HG02678 (cell line): Measurements from ENCODE around the gene GALNT17.
"Not testable (repeated sequence)": the region's sequence is repeated elsewhere in the genome, so short reads cannot be mapped to it uniquely, and the experiment has no call there.

ENCODE experiments used
- ATAC-seq: cut with Tn5 transposase; IDR thresholded peaks from one replicate; pipeline ENCODE4 v1.9.1; 2021; ENCODE audit warnings: mild to moderate bottlenecking, moderate library complexity; ENCODE audit not compliant: unreplicated experiment

The GALNT17 gene

GRCh38 chr7:71604818-71605414 lies 473.0 kb downstream of the GALNT17 start:
- no peak for ATAC-seq

DNA sequence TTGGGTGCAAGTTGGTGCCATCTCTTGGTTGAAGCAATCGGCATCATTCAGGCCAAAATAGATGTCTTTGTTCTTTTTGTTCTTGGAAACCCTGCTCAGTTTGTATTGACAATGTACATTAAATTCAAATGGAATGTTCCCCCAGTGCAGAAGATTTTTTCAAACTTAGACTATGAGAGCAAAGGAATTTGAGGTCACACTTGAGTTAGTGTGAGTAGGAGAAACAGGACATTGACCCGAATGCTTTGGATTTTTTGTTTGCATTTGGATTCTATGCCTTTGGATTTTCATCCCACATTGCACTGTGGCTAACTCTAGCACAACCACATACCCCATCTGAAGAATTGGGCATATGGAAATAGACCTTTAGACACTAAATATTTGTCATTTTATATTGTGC lies 480.0 kb downstream of the GALNT17 start:
- no peak for ATAC-seq

DNA sequence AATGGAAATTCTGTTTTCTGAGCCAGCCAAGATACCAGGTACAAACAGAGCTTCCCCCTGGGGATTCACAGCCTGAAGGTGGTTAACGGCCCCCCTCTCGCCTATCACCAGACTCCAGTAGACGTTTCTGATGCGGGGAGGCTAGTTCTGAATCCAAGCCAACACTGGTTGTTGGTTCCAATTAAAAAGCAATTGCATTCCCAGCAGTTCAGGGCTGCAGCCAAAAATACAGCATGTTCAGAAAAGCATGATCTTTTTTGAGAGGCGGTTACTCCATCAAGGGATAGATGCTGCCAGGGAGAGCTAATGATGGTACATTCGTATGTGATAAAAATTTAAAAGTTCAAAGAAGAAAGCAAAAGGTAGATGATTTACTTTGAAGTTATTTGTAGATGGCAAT lies 481.0 kb downstream of the GALNT17 start:
- no peak for ATAC-seq

DNA sequence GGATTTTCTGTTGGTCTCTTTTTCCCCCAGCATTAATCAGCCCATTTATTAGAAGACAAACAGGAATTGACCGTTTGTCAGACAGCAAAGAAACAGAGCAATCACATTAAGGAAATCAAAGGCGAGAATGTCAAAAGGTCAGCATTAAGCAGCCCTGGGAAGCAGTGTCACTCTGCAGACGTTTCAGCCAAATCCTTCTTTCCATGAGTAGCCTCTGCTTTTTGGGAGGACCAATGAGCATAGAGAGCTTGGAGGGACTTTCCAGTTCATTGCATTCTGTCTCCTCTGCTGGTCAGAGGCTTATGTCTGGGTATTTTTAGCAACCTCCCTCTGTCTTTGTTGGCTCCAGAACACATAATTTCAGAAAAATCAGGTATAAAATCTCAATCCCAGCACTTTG lies 481.4 kb downstream of the GALNT17 start:
- ATAC-seq = no peak

DNA sequence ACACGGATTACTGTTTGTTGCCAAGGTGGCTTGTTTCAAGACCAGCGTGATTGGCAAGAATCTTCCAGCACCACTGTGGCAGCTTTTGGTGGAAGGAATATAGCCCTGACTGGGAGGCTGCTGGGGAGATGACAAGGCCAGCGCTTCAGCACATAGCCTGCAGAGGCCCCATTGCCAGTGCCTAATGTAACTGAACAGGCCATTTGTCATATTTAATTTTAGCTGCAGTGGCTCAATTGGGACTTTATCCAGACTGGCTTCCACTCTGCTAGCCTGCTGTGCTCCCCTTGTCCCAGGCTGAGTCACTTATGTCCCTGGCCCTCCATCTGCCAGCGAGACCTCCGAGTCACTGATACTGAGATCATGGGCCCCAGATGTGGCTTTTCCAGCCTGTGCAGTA lies 483.1 kb downstream of the GALNT17 start:
- no peak for ATAC-seq

DNA sequence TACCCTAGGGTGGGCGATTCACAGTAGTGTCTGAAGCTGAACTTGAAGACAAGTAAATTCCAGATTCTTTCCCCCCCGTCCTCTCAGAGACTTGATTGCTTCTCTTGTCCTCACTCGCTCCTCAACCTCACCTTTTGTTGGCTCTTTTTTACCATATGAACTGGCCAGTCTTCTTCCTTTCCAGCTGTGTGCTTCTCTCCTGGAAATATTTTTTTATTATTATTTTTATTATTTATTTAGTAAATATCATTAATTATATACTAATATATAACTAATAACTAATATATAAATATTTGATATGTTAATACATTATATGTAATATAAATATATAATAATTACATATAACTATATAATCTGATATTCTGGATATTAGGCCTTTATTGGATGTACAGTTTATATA lies 484.3 kb downstream of the GALNT17 start:
- no peak for ATAC-seq

- no peak for ATAC-seq
Measured at GRCh38 chr7:71618278-71618677, 486.3 kb downstream of the GALNT17 start.

- no peak for ATAC-seq
Measured at GRCh38 chr7:71625545-71625944, 493.6 kb downstream of the GALNT17 start.

GRCh38 chr7:71626206-71626605 lies 494.3 kb downstream of the GALNT17 start:
- no peak for ATAC-seq

- no peak for ATAC-seq
Measured at GRCh38 chr7:71627651-71628050, 495.7 kb downstream of the GALNT17 start.

- ATAC-seq = no peak
Measured at GRCh38 chr7:71630516-71630915, 498.6 kb downstream of the GALNT17 start.

GRCh38 chr7:71633551-71634008 lies 501.6 kb downstream of the GALNT17 start:
- no peak for ATAC-seq

DNA sequence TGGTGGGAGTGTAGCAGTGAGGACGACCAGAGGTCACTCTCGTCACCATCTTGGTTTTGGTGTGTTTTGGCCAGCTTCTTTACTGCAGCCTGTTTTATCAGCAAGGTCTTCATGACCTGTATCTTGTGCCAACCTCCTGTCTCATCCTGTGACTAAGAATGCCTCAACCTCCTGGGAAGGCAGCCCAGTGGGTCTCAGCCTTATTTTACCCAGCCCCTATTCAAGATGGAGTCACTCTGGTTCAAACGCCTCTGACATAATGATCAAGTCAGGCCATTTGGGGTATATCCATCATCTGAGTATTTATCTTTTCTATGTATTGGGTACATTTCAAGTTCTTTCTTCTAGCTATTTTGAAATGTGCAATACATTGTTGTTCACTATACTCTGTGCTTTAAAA lies 503.9 kb downstream of the GALNT17 start:
- ATAC-seq = not testable (repeated sequence)

DNA sequence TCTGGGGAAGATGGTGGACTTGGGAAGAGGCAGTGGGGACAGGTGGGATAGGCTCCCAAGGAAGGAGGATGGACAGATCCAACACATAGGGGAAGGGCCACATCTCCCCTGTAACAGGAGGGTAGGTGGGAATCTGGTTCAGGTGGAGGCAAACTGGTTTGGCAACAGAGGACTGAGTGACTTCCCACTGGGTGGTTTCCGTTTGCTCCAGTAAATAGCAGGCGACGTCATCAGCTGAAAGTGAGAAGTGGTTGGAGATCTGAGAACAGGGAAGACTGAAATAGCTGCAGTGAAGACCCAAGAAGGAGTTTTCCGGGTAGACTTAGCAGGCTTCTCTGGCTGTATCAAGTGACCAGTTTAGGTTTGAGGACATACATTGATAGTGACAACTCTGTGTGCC lies 504.4 kb downstream of the GALNT17 start:
- no peak for ATAC-seq

- no peak for ATAC-seq
Measured at GRCh38 chr7:71637578-71637977, 505.6 kb downstream of the GALNT17 start.

- no peak for ATAC-seq
Measured at GRCh38 chr7:71638108-71638507, 506.2 kb downstream of the GALNT17 start.

- ATAC-seq = no peak
Measured at GRCh38 chr7:71639382-71640085, 507.6 kb downstream of the GALNT17 start.

DNA sequence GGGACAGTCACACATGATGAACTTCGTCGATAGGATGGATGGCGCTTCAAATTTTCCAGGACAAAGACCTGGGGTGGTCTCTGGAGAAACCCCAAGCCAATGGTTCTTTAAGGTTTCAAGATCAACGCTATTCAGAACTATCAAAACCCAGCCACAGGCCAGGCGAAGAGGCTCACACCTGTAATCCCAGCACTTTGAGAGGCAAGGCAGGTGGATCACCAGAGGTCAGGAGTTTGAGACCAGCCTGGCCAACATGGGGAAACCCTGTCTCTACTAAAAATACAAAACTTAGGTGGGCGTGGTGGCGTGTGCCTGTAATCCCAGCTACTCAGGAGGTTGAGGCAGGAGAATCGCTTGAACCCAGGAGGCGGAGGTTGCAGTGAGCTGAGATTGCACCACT lies 511.1 kb downstream of the GALNT17 start:
- not testable (repeated sequence) for ATAC-seq

GRCh38 chr7:71645836-71646235 lies 513.9 kb downstream of the GALNT17 start:
- no peak for ATAC-seq

DNA sequence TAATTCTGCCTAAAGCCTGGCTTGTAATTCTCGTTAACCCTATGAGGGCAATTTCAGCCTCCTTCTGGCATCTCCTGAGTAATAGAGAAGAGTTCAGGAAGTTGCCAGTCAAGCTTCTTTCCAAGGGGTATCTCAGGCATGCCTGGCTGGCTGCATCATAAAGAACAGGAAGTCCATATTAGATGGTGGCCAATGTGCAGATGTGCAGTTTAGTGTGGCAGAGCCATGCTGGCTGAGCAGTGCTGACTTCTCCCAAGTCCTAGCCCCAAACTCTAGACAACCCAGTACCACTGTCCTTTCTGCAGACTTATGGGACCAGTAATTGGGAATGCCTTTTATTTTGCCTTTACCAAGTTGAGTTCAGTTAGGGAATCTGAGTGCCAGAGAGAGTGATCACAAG lies 517.9 kb downstream of the GALNT17 start:
- ATAC-seq = no peak

DNA sequence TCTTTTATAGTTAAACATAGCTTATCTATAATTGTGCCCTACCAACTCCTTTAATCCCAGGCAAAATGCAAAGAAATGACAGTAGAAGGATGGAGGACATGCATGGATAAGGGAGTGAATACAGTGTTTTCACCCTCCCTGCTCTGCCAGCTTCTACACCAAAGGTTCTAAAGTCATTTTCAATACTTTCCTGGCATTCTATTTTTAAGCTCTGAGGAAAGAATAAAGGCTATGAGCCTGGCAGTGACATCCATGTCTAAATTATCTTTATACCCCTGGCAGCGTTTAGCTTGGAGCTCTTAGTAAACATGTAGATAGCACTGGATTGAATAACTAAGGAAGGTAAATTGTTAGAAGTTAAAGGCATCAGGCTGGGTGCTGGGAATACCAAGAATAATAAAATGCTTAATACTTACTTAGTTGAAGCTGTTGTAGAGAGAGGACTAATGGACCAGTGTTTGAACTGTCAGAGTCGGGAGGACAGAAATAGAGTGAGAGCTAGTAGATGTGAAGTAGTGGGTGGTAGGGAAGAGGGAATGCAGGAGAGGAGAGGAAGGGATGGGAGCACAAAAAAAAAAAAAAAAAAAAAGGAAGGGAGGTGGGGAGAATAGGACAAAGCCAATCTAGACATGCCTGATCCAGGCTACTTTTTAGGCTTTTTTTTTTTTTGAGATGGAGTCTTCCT lies 518.9 kb downstream of the GALNT17 start:
- ATAC-seq = no peak

- ATAC-seq = no peak
Measured at GRCh38 chr7:71652510-71652909, 520.6 kb downstream of the GALNT17 start.
